Measurements from ENCODE around the gene NEURL1. TPM values are rescaled to one million over a fixed set of nuclear protein-coding genes. Genes with fewer than 3 reads are reported as not detected.

Gene NEURL1
- polyA plus RNA-seq, 3 donors: 3.0 to 17.2 (median 3.3) TPM

DNA sequence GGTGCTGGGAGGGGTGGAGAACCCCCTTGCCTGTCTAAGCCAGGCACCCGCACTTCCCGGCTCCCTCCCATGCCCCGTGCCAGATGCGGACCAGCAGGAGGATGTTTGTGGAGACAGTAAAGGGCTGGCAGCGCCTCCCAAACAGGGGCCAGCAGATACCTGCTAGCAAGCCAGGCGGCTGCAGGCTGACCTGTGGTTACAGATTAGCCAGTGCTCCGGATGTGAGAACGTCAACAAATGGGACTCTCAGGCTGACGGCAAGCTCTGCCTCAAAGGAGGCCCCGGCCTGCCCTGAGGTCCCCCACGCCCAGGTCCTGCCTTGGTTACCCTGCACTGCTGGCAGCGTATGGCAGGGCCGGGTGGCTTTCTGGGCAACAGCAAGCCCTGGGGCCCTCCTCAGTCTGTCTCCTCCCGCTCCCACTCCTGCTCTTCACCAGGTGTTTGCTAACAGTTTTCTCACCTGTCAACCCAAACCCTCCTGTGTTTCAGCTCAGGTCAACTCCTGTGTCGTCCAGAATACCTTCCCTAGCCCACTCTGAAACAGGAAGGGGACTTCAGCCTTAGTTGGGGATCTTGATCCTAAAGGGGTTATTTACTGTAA lies 85.4 kb downstream of the NEURL1 start:
- Histone ChIP-seq H2AFZ (ENCODE audit: insufficient read depth, low read depth, low read length, poor library complexity, severe bottlenecking) (no peak overlapping the region), H4K20me1 (ENCODE audit: insufficient read depth, low read length) (no peaks in the 10 kb centered on the region), H3K4me3 (replicated peaks in 1 of 3; ENCODE audit: low read depth in 2 of 3, low read length in 3 of 3) (no peak overlapping the region), H3K79me2 (ENCODE audit: insufficient read depth, low read length) (no peaks in the 10 kb centered on the region), H3K9ac (ENCODE audit: insufficient read depth, low read length, poor library complexity, severe bottlenecking) (no peak overlapping the region), H3K9me3 (replicated peaks in 1 of 2; ENCODE audit: control insufficient read depth in 1 of 2, insufficient read depth in 1 of 2, low read length in 2 of 2) (no peaks in the 10 kb centered on the region), H3K4me2 (replicated peaks; ENCODE audit: extremely low read depth, low read length, poor library complexity, severe bottlenecking) (no peak overlapping the region), H3K4me1 (ENCODE audit: control insufficient read depth in 1 of 2, insufficient read depth in 2 of 2, low read length in 2 of 2) (peaks cover 2 to 5% of the 10 kb centered on the region in 2 donors), H3K27ac (ENCODE audit: low read depth in 1 of 2, low read length in 2 of 2) (no peak overlapping the region), H3K36me3 (replicated peaks in 1 of 2; ENCODE audit: control insufficient read depth in 1 of 2, insufficient read depth in 2 of 2, low read length in 2 of 2) (no peaks in the 10 kb centered on the region), H3K27me3 (ENCODE audit: control insufficient read depth in 2 of 2, insufficient read depth in 2 of 2, low read length in 2 of 2) (peaks cover 0 to 8% of the 10 kb centered on the region in 2 donors)
- H3K9me3 Mint-ChIP-seq: no peaks in the 10 kb centered on the region
- TF ChIP-seq, protein P1, sequence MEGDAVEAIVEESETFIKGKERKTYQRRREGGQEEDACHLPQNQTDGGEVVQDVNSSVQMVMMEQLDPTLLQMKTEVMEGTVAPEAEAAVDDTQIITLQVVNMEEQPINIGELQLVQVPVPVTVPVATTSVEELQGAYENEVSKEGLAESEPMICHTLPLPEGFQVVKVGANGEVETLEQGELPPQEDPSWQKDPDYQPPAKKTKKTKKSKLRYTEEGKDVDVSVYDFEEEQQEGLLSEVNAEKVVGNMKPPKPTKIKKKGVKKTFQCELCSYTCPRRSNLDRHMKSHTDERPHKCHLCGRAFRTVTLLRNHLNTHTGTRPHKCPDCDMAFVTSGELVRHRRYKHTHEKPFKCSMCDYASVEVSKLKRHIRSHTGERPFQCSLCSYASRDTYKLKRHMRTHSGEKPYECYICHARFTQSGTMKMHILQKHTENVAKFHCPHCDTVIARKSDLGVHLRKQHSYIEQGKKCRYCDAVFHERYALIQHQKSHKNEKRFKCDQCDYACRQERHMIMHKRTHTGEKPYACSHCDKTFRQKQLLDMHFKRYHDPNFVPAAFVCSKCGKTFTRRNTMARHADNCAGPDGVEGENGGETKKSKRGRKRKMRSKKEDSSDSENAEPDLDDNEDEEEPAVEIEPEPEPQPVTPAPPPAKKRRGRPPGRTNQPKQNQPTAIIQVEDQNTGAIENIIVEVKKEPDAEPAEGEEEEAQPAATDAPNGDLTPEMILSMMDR (IDR thresholded peaks at IDR 0.05): no peak
- intact Hi-C loops (cut with micrococcal nuclease): no loop called here
- H3K4me1 Mint-ChIP-seq: peaks cover 3% of the 10 kb centered on the region
- no peak for DNase-seq
- H3K27ac Mint-ChIP-seq: no peak overlapping the region
- H3K36me3 Mint-ChIP-seq: no peaks in the 10 kb centered on the region
- peaks cover 2 to 10% (median 8%) of the 10 kb centered on the region in 3 donors for H3K27me3 Mint-ChIP-seq (ENCODE audit: low read depth in 3 of 3)
- WGBS (ENCODE audit: insufficient coverage): 67% methylated on average over 14 of the region's 15 CpGs
- H3K4me3 Mint-ChIP-seq: no peak overlapping the region

DNA sequence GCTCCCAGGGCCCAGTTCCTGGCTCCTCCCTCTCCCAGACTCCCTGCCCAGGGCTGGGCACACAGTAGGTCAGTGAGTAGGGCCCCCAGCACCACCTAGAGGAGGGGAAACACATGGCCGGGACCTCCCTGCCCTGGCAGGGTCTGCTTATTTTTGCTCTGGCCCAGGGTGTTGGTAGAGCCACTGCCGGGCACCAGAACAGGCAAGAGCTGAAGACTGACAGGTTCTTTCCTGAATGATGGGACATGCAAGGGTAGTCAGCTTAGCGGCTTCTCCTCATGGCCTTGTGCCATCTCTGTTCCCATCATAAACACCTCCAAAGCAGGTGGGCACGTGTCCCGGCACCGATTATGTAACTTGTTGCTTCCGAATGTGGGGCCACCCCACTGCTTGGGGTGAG lies 86.5 kb downstream of the NEURL1 start:
- Histone ChIP-seq H3K27ac (ENCODE audit: low read depth in 1 of 2, low read length in 2 of 2) (no peak overlapping the region), H3K4me2 (replicated peaks; ENCODE audit: extremely low read depth, low read length, poor library complexity, severe bottlenecking) (no peak overlapping the region), H3K4me3 (replicated peaks in 1 of 3; ENCODE audit: low read depth in 2 of 3, low read length in 3 of 3) (no peak overlapping the region), H3K9ac (ENCODE audit: insufficient read depth, low read length, poor library complexity, severe bottlenecking) (no peak overlapping the region), H3K36me3 (replicated peaks in 1 of 2; ENCODE audit: control insufficient read depth in 1 of 2, insufficient read depth in 2 of 2, low read length in 2 of 2) (no peaks in the 10 kb centered on the region), H3K27me3 (ENCODE audit: control insufficient read depth in 2 of 2, insufficient read depth in 2 of 2, low read length in 2 of 2) (peaks cover 0 to 8% of the 10 kb centered on the region in 2 donors), H3K4me1 (ENCODE audit: control insufficient read depth in 1 of 2, insufficient read depth in 2 of 2, low read length in 2 of 2) (peaks cover 8 to 16% of the 10 kb centered on the region in 2 donors), H4K20me1 (ENCODE audit: insufficient read depth, low read length) (no peaks in the 10 kb centered on the region), H3K79me2 (ENCODE audit: insufficient read depth, low read length) (no peaks in the 10 kb centered on the region), H3K9me3 (replicated peaks in 1 of 2; ENCODE audit: control insufficient read depth in 1 of 2, insufficient read depth in 1 of 2, low read length in 2 of 2) (no peaks in the 10 kb centered on the region), H2AFZ (ENCODE audit: insufficient read depth, low read depth, low read length, poor library complexity, severe bottlenecking) (no peak overlapping the region)
- no peak for DNase-seq
- WGBS (ENCODE audit: insufficient coverage): 100% methylated on average over 1 of the region's 7 CpGs
- H3K9me3 Mint-ChIP-seq: peaks cover 0 to 2% (median 0%) of the 10 kb centered on the region in 7 donors
- peaks cover 7% of the 10 kb centered on the region for H3K4me1 Mint-ChIP-seq
- peak overlapping the region in 1 of 7 donors; percentile 37 for H3K27ac Mint-ChIP-seq
- no peaks in the 10 kb centered on the region for H3K36me3 Mint-ChIP-seq
- no peak overlapping the region for H3K4me3 Mint-ChIP-seq
- TF ChIP-seq, protein P1 (IDR thresholded peaks at IDR 0.05): no peak
- peaks cover 2 to 15% (median 10%) of the 10 kb centered on the region in 3 donors for H3K27me3 Mint-ChIP-seq (ENCODE audit: low read depth in 3 of 3)
- intact Hi-C loops (cut with micrococcal nuclease): no loop called here
